BJ (cell line): ENCODE data around the gene HSBP1L1. TPM values are rescaled to one million over a fixed set of nuclear protein-coding genes. Genes with fewer than 3 reads are reported as not detected.

Source experiments
- CTCF ChIA-PET: fragments of 350-600 bp; formaldehyde crosslinking; extraction: SDS; loops from one replicate; lab custom pipeline; 2021; ENCODE audit warnings: antibody characterized with exemption, inconsistent platforms; lab: Yijun Ruan, JAX
- POLR2A ChIA-PET: fragments of 300-600 bp; sonication (Branson Sonifier 250); formaldehyde crosslinking; extraction: SDS; loops from one replicate; lab custom pipeline; 2021; ENCODE audit warnings: antibody characterized with exemption; lab: Charles Lee
- DNase-seq: peaks from one replicate; pipeline ENCODE4 v3.0.0-alpha.2; 2011; ENCODE audit warnings: low read depth
- H3K27me3 ChIP-seq: 2 replicates; pipeline ENCODE4 v1.6.0; 2011; ENCODE audit warnings: low read length; ENCODE audit not compliant: control insufficient read depth, insufficient read depth
- H3K36me3 ChIP-seq: 2 replicates; pipeline ENCODE4 v1.5.1; 2011; ENCODE audit warnings: low read length; ENCODE audit not compliant: control insufficient read depth, insufficient read depth
- H3K4me3 ChIP-seq: 2 replicates; pipeline ENCODE4 v1.5.1; 2011; ENCODE audit warnings: low read depth, mild to moderate bottlenecking, control low read depth, low read length
- polyA plus RNA-seq: library from polyadenylated mRNA; depleted of rRNA; stranded (reverse); fragments of >200 nt; gene quantifications from 2 replicates; pipeline ENCODE4 v1.2.3, GENCODE V29; 2011
- TF ChIP-seq, protein P1 (sequence below): IDR thresholded peaks from 2 replicates; pipeline ENCODE4 v1.5.1; 2011; ENCODE audit warnings: low read depth, mild to moderate bottlenecking, control low read depth, inconsistent platforms, low read length, moderate library complexity; ENCODE audit not compliant: insufficient read depth

Gene HSBP1L1
- polyA plus RNA-seq, 1 experiment, result 19.1 TPM

DNA sequence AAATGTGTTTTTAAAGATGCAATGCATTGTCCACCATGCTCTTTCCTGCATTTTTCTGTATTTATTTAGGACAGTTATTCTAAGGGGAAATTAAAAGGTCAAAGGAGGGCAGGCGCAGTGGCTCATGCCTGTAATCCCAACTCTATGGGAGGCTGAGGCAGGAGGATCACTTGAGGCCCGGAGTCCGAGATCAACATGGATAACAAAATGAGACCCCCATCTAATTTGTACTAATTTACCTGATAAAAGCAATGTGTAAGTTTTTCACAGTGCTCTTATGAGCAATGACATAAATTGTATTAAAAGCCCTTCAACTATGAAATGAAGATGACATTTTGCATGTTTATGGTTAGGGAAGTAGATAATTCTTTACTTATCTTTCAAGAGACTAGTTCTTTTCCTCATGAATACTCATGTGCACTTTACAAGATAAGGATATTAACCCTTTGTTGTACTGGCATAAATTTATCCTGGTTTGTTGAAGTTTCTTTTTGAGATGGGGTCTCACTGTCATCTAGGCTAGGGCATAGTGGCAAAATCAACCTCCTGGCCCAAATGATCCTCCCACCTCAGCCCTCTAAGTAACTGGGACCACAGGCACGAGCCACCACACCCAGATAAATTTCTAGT lies 9.7 kb downstream of the HSBP1L1 start:
- TF ChIP-seq, protein P1, sequence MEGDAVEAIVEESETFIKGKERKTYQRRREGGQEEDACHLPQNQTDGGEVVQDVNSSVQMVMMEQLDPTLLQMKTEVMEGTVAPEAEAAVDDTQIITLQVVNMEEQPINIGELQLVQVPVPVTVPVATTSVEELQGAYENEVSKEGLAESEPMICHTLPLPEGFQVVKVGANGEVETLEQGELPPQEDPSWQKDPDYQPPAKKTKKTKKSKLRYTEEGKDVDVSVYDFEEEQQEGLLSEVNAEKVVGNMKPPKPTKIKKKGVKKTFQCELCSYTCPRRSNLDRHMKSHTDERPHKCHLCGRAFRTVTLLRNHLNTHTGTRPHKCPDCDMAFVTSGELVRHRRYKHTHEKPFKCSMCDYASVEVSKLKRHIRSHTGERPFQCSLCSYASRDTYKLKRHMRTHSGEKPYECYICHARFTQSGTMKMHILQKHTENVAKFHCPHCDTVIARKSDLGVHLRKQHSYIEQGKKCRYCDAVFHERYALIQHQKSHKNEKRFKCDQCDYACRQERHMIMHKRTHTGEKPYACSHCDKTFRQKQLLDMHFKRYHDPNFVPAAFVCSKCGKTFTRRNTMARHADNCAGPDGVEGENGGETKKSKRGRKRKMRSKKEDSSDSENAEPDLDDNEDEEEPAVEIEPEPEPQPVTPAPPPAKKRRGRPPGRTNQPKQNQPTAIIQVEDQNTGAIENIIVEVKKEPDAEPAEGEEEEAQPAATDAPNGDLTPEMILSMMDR, result no peak
- ChIA-PET CTCF (interaction anchor here (1.1 kb wide), 1 partner anchor 9 kb away, joined by 3 read pairs; no protein-coding TSS in a partner anchor), POLR2A (no interaction called here)
- Histone ChIP-seq H3K36me3 (peaks cover 20% of the 10 kb centered on the region), H3K27me3 (no peaks in the 10 kb centered on the region), H3K4me3 (no peak overlapping the region)
- DNase-seq, result no peak

DNA sequence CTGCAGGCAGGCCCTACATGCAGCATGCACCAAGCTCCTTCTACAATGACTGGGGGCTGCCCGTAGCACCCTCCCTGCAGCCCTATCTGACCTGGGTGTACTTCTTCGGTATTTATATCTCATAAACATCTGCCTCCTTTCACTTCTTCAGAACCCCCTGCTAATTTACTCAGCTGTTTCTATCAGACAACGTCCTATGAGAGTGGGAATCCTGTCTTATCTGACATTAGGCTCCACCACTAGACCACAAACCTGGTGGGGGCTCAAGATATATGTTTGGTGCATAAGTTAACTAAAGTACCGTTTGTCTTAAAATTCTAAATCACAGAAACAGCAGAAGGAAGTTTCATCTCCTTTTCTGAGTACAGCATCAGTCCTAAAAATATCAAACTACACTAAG lies 10.6 kb downstream of the HSBP1L1 start:
- H3K27me3 ChIP-seq, result no peaks in the 10 kb centered on the region
- ChIA-PET CTCF (no interaction called here), POLR2A (no interaction called here)
- TF ChIP-seq, protein P1, result no peak
- DNase-seq, result no peak
- no peak overlapping the region for H3K4me3 ChIP-seq
- H3K36me3 ChIP-seq, result peaks cover 20% of the 10 kb centered on the region

DNA sequence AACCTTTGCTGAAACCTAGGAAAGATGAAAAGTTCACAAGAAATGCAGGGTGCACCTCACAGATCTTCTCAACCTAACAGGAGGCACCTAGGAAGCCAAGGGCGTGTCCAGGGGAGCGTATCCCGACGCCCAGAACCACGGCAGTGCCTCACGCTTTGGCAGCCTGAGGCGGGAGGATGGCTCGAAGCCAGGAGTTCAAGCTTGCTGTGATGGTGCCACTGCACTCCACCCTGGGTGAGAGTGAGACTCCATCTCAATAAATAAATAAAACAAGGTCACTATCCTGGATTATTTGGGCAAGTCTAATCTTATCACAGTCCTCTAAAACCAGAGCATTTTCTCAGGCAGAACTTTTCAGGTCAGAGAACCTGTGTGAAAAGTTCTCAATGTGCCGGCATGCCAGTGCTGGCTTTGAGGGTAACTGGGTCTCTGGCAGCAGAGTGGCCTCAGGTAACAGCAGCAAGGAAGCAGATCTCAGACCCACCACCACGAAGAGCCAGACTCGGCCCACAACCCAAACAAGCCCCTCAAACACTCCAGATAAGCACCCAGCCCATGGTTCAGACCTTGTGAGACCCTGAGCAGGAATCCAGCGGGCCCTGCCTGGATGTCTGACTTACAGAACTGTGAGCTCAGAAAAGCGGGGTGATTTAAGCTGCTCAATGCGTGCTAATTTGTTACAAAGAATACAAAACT lies 11.7 kb downstream of the HSBP1L1 start:
- Histone ChIP-seq H3K4me3 (no peak overlapping the region), H3K36me3 (peaks cover 17% of the 10 kb centered on the region), H3K27me3 (no peaks in the 10 kb centered on the region)
- no peak for DNase-seq
- ChIA-PET CTCF (interaction anchor here (1.4 kb wide), 1 partner anchor 10 kb away, joined by 3 read pairs; no protein-coding TSS in a partner anchor), POLR2A (no interaction called here)
- TF ChIP-seq, protein P1, result no peak

DNA sequence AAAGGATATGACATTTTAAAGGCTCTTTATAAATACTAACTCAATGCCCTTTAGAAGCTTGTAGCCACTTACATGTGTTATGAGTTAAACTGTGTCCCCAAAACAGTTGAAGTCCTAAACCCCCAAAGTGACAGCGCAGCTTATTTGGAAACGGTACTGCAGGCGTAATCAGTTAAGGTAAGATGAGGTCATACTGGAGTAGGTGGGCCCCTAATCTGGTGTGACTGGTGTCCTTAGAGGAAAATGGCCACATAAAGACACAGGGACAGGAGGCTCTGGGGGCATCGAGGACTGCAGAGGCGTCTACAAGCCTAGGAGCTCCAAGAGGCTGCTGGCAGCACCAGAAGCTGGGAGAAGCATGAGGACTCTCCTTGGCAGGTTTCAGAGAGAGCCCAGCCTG lies 15.4 kb downstream of the HSBP1L1 start:
- CTCF ChIA-PET, result no interaction called here

DNA sequence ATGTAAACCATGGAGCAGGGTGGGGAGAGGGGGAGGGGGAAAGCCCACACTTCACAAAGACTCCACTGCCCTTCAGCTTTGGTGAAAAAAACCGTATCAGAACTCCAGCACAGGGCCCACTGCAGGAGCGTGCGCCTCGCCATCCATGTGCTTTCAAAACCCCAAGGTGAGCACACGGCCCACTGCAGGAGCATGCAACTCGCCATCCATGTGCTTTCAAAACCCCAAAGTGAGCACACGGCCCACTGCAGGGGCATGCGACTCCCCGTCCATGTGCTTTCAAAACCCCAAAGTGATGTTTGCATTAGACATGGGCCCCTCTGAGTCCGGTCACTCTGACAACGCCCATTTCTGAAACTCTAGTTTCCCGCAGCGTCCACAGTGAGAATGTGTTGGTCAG lies 16.1 kb downstream of the HSBP1L1 start:
- CTCF ChIA-PET, result no interaction called here

More for the DNA sequence above, 15.4 kb downstream of the HSBP1L1 start:
- Histone ChIP-seq H3K4me3 (no peak overlapping the region), H3K36me3 (peaks cover 5% of the 10 kb centered on the region), H3K27me3 (no peaks in the 10 kb centered on the region)
- TF ChIP-seq, protein P1, result no peak
- DNase-seq, result no peak
- POLR2A ChIA-PET, result no interaction called here

More for the DNA sequence above, 16.1 kb downstream of the HSBP1L1 start:
- DNase-seq, result no peak
- TF ChIP-seq, protein P1, result no peak
- H3K36me3 ChIP-seq, result 0 out of 2 replicates have a peak, but pooled peaks cover 3% of the 10 kb centered on the region
- H3K27me3 ChIP-seq, result no peaks in the 10 kb centered on the region
- POLR2A ChIA-PET, result no interaction called here
- H3K4me3 ChIP-seq, result no peak overlapping the region
